ENCODE data around the gene SLFN13.
"Not testable (repeated sequence)": the region's sequence is repeated elsewhere in the genome, so short reads cannot be mapped to it uniquely, and the experiment has no call there.

SLFN13 gene

DNA sequence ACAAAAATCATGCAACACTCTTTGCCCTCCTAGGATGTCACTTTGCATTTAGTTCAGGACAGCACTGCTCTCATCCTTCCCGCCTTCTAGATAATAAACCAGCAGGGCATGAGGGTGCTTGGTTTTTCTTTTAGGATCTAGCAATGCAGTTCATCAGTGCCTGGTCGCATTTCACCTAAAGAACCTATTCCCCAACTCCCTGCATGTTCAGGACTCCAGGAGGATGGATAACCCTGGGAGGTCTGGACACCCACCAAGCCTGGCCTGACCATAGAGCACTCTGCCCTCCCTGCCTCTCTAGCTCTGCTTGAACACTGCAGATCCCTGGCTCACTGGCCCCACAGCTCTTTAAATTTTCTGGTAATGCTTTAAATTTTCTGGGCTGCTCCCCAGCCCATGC is 18.9 kb downstream of the SLFN13 start:
- no peak for DNase-seq

DNA sequence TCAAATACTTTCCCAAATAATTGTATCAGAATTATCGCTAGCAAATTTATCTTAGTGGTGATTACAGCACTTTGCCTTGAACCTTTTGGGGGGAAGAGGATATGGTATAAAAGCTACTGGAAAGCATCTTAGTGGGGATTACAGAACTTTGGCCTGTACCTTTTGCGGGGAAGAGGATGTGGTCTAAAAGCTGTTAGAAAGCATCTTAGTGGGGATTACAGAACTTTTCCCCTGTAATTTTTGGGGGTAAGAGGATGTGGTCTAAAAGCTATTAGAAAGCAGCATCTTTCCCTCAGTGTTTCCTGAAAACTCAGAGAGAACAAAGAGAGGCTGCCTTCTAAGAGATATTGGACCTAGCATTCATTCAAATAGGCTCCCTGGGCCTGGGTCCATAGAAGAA is 20.3 kb downstream of the SLFN13 start:
- no peak for DNase-seq

DNA sequence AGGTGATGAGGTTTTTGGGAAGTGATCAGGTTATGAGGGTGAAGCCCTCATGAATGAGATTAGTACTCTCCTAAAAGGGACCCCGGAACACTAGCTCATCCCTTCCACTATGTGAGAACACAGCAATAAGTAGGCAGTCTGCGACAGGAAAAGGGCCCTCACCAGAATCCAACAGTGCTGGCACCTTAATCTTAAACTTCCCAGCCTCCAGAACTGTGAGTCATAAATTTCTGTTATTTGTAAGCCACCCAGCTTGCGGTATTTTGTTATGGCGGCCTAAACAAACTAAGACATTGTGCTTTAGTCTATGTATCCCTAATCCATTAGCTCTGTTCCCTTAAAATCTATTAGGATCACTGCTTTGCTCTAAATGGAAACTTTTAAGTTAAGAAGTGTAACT is 24.8 kb downstream of the SLFN13 start:
- no peak for DNase-seq

DNA sequence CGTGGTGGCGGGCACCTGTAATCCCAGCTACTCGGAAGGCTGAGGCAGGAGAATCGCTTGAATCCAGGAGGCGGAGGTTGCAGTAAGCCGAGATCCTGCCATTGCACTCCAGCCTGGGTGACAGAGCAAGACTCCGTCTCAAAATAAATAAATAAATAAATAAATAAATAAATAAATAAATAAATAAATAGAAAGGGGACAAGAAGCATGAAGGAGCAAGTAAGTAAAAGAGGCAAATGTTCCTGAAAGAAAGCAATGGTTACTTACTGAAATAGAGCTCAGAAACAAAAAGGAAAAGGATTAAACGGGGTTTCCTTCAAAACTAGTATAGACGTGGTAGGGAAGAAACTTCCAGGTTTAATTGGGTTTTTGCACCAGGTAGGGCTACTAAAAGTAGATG is 27.5 kb downstream of the SLFN13 start:
- DNase-seq: not testable (repeated sequence)

DNA sequence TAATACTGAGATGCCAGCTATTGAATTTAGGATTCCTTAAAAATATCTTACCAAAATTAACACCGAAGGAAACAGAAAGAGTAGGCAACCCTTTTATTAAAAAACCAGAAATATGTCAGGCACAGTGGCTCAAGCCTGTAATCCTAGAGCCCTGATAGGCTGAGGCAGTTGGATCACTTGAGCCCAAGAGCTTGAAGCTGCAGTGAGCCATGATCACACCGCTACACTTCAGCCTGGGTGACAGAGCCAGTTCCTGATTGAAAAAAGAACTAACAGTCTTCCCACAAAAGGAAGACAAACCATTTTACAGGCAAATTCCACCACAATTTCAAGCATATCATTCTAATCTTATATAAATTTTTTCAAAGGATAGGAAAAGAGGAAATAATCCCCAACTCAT is 31.9 kb downstream of the SLFN13 start:
- DNase-seq: no peak

DNA sequence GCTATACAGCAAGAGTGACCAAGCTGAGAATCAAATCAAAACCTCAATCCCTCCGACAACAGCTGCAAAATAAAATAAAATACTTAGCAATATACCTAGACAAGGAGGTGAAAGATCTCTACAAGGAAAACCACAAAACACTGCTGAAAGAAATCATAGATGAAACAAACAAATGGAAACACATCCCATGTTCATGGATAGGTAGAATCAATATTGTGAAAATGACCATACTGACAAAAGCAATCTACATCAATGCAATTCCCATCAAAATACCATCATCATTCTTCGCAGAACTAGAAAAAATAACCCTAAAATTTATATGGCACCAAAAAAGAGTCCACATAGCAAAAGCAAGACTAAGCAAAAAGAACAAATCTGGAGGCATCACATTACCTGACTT is 33.9 kb downstream of the SLFN13 start:
- not testable (repeated sequence) for DNase-seq

DNA sequence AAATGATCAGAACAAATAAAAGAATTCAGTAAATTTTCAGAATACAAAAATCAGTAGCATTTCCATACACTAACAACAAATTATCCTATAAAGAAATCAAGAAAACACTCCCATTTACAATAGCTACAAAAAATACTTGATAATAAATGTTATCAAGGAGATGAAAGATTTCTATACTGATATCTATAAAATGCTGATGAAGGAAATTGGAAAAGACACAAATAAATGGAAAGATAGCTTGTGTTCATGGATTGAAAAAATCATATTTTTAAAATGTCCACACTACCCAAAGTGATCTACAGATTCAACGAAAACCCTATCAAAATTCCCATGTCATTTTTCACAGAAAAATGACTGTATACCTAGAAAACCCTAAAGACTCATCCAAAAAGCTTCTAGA is 34.3 kb downstream of the SLFN13 start:
- DNase-seq: no peak

DNA sequence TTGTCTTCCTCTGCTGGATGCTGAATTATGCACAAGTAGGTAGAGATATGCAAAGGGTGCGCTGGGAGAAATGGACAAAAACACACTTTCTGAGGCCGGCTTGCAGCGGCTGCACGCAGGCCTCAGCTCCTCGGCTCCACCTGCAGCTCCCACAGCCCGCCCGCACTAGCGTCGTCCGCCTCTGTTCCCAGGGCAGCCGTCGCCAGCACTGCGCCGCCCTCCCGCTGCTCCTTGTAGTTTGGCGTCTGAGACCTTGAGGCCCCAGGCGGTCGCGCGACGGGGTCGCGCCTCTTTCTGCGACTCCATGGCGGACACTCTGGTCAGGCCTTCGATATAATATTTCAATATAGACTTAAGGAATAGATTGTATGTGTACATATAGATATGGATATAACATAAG is 41.0 kb downstream of the SLFN13 start:
- no peak for DNase-seq

DNA sequence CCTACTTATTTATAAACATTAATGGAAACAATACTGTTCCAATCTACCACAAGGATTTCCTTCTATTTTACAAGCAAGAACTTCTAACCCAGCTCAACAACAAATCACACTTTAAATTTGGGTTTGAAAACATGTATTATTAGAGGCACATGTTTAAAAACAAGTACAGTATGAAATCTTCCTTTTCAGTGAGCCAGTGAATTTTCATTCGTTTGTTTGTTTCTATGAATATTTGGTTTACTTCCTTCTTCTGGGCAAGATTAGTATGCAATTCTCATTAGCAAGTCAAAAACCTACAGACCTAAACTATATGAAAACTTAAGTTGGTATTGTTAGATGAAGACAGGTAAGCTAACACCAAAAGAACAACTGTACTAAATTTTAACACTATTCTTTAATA is 42.0 kb downstream of the SLFN13 start:
- no peak for DNase-seq

DNA sequence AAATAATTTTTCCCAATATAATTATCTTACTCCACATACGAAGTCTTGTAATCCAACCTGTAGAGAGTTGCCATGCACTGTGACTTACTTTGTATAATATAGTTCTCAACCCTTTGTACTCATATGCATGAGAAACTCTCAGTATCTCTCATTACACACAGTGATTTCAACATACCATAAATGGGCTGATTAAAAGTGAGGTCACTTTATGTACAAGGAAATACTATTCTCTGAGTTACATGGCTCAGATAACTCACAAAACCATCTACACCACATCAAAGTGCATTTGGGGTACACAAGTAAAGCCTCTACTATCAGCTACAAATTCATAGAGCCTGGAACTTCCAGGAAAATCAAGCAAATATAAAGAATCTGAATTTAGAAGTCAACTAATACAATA is 44.2 kb downstream of the SLFN13 start:
- no peak for DNase-seq

DNA sequence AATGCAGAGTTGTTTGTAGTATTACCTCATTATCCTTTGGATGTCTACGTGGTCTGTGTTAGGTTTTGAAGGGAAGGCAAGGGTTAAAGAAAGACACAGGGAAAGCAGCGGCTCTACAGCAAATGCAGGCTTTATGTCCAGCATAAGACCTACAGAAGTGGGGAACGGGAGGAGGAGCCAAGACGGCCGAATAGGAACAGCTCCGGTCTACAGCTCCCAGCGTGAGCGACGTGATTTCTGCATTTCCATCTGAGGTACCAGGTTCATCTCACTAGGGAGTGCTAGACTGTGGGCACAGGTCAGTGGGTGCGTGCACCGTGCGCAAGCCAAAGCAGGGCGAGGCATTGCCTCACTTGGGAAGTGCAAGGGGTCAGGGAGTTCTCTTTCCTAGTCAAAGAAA is 54.8 kb downstream of the SLFN13 start:
- not testable (repeated sequence) for DNase-seq

DNA sequence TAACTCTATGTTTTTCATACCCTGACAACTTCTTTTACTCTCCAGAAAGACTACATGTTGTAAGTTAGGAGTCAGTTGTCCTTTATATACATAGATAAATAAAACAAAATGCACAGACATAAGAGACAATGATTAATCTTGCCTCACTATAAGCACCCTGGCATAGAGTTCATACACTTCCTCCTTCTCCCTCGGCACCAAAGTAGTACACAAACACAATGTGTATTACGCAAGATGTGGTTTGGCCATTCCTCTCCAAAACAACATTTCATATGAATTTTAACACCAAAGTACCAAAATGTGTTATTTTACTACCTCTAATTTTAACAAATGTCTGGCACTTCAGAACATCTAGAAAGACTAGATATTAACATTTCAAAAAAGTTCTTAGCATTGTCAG is 57.9 kb downstream of the SLFN13 start:
- DNase-seq: no peak

DNA sequence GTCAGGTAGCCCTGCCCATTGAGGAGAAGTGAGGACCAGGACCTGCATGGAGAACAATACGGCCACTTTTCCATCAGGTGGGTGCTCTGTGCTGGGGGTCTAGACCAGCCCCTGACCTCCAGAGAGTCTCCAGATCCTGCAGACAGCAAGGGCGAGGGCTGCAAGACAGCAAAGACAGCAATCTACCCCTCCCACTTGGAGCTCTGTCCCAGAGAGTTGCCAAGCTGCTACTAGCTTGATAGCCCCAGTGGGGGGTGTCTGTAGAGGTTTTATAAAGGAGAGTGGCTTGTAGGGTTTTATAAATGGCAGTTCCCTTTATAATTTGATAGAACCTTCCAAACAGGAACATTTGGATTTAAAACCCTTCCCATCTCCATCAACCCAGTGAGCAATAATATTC is 58.4 kb downstream of the SLFN13 start:
- DNase-seq: no peak

DNA sequence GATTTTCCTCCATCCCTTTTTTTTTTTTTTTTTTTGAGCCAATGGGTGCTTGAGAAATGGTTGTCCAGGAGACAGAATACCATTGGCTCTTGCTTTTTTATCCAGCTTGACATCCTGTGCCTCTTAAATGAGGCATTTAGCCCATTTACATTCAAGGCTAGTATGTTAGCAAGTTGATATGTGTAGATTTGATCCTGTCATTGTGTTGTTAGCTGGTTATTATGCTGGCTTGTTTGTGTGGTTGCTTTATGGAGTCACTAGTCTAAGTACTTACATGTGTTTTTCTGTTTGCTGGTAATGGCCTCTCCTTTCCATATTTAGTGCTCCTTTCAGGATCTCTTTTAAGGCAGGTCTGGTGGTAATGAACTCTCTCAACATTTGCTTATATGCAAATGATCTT is 61.1 kb downstream of the SLFN13 start:
- no peak for DNase-seq
